Measurements from ENCODE around the gene CCNK. TPM values are rescaled to one million over a fixed set of nuclear protein-coding genes. Genes with fewer than 3 reads are reported as not detected.

The CCNK gene
- total RNA-seq, 4 donors from 2014 or later: 17.4 to 43.2 (median 34.4) TPM

DNA sequence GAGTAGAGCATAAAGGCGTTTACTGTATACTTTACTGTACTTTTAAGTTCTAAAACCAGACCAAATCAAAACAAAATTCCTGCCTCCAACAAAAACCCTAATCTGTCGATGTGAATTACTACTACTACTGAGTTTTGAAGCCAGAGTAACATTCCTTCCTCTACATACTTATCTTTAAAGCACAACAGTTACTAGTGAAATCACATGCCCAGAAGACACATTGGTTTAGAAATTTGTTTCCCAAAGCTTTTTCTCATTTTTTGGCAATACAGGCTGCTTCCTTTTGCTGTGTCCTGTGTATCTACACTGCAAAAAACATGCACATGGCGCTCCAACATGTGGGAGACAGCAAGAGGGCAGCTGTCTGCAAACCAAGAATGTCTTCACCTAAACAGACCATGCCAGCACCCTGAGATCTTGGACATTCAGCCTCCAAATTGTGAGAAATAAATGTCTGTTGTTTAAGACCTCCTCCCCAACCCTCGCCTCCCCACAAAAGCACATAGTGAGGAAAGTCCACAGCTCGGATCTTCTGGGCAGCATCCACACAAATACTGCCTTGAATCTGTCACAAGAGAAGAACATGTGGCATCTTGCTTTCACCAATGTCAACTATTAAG, 21.6 kb upstream of the CCNK start:
- Histone ChIP-seq H3K36me3 (no peaks in the 10 kb centered on the region), H3K27ac (no peak overlapping the region)

DNA sequence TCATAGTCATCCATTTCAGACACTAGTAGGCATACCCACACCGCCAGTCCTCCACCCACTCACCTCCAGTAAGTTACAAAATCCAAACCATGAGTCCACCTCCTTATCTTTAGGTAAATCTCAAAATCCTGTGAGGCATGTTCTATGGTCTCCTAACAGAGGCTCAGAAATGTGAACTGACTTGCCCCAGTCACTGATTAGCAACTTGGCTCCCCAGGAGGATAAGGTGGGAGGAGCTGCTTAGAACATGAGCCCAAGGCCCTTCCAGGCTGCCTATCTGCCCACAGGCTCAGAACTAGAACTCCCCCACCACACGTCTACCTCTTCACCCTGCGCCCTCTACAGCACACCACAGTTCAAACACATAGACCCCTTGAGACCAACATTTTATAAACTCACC, 20.4 kb upstream of the CCNK start:
- H3K36me3 ChIP-seq: no peaks in the 10 kb centered on the region
- TF ChIP-seq, protein P1, sequence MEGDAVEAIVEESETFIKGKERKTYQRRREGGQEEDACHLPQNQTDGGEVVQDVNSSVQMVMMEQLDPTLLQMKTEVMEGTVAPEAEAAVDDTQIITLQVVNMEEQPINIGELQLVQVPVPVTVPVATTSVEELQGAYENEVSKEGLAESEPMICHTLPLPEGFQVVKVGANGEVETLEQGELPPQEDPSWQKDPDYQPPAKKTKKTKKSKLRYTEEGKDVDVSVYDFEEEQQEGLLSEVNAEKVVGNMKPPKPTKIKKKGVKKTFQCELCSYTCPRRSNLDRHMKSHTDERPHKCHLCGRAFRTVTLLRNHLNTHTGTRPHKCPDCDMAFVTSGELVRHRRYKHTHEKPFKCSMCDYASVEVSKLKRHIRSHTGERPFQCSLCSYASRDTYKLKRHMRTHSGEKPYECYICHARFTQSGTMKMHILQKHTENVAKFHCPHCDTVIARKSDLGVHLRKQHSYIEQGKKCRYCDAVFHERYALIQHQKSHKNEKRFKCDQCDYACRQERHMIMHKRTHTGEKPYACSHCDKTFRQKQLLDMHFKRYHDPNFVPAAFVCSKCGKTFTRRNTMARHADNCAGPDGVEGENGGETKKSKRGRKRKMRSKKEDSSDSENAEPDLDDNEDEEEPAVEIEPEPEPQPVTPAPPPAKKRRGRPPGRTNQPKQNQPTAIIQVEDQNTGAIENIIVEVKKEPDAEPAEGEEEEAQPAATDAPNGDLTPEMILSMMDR (IDR thresholded peaks at IDR 0.05): no peak
- no peak for TF ChIP-seq POLR2A (IDR thresholded peaks at IDR 0.05)
- no peak for DNase-seq

More for the DNA sequence above, 21.6 kb upstream of the CCNK start:
- Histone ChIP-seq H3K9me3 (no peaks in the 10 kb centered on the region), H3K27me3 (no peaks in the 10 kb centered on the region), H3K4me3 (no peak overlapping the region), H3K4me1 (no peaks in the 10 kb centered on the region)
- no peak for DNase-seq
- no peak for TF ChIP-seq POLR2A (IDR thresholded peaks at IDR 0.05)
- TF ChIP-seq, protein P1 (IDR thresholded peaks at IDR 0.05): no peak
- intact Hi-C loops (cut with DNase I; ENCODE audit: low total_unique reads): no loop called here

DNA sequence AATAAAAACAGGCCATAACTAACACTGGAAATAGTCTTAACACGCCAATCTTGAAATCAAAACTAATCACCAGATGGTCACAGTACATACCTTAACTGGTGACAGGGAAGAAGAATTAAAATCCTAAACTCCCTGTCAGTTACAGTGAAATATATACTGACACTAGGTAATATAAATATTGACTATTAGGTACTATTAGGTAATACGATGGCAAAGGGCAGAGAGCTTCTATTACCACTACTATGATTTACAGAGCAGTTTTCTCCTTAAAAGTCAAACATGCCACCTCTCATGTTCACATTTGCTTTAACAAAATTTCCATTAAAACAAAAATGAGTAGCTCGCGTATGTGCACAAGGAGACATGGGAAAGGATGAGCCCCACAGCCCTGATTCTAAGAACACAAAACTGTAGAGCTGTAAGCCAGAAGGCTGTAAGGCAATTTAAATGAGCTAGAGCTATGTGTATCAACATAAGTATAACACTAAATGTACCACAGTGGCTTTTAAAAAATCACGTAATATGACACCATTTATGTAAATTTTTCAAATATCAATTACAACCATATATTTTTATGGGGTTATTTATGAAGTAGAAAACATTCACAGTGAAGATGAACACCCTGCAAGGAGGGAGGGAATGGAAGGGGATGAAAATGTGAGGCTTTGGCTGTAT, 19.7 kb upstream of the CCNK start:
- no peak for DNase-seq
- Histone ChIP-seq H3K27ac (no peak overlapping the region), H3K4me1 (no peaks in the 10 kb centered on the region), H3K27me3 (no peaks in the 10 kb centered on the region), H3K4me3 (no peak overlapping the region), H3K36me3 (no peaks in the 10 kb centered on the region), H3K9me3 (no peaks in the 10 kb centered on the region)
- intact Hi-C loops (cut with DNase I; ENCODE audit: low total_unique reads): no loop called here
- TF ChIP-seq, protein P1 (IDR thresholded peaks at IDR 0.05): no peak
- no peak for TF ChIP-seq POLR2A (IDR thresholded peaks at IDR 0.05)

More for the DNA sequence above, 20.4 kb upstream of the CCNK start:
- no peaks in the 10 kb centered on the region for H3K9me3 ChIP-seq
- no peaks in the 10 kb centered on the region for H3K4me1 ChIP-seq
- H3K27me3 ChIP-seq: no peaks in the 10 kb centered on the region
- no peak overlapping the region for H3K4me3 ChIP-seq
- H3K27ac ChIP-seq: no peak overlapping the region
- intact Hi-C loops (cut with DNase I; ENCODE audit: low total_unique reads): no loop called here

DNA sequence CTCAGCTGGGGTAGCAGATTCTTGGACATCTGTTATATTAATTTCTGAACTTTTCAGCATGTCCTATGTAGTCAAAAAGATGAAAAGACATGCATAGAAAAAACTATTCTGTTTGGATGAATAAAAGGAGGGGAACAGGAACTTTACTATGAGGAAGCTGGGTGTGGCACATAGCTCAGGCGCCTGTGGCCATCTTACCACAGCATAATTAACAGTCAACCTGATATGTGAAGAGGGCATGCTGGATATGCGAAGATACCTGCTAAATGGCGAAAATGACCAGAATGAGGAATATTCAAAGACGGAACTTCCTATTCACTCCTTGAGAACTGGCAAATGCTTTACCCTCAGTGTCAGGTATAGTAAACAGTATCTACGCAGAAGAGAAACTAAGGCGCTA, 19.0 kb upstream of the CCNK start:
- no peak for TF ChIP-seq POLR2A (IDR thresholded peaks at IDR 0.05)
- TF ChIP-seq, protein P1 (IDR thresholded peaks at IDR 0.05): no peak
- H3K9me3 ChIP-seq: no peaks in the 10 kb centered on the region
- intact Hi-C loops (cut with DNase I; ENCODE audit: low total_unique reads): no loop called here
- H3K27me3 ChIP-seq: no peaks in the 10 kb centered on the region
- no peak overlapping the region for H3K27ac ChIP-seq
- H3K4me1 ChIP-seq: no peaks in the 10 kb centered on the region
- H3K4me3 ChIP-seq: no peak overlapping the region
- no peaks in the 10 kb centered on the region for H3K36me3 ChIP-seq
- DNase-seq: no peak

DNA sequence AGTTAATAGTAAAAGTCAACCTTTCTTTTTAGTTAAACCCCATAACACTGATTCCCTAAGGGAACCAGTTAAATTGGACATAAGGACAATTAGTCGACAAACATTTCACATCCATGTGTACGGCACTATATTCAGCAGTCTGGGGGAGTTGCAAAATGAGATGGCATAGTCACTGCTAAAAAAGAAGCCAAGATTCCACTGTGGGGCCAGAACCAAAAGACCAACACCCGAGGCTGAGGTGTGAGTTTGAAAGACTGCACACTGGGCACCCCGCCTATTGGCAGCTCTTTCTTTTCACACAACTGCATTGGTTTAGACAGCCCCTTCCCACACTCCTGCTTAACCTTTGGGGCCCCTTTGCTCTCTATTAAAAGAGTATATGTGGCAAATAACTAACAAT, 17.2 kb upstream of the CCNK start:
- Histone ChIP-seq H3K4me3 (no peak overlapping the region), H3K36me3 (no peaks in the 10 kb centered on the region), H3K9me3 (no peaks in the 10 kb centered on the region), H3K27ac (no peak overlapping the region), H3K4me1 (no peaks in the 10 kb centered on the region), H3K27me3 (no peaks in the 10 kb centered on the region)
- TF ChIP-seq, protein P1 (IDR thresholded peaks at IDR 0.05): no peak
- no peak for TF ChIP-seq POLR2A (IDR thresholded peaks at IDR 0.05)
- intact Hi-C loops (cut with DNase I; ENCODE audit: low total_unique reads): no loop called here
- no peak for DNase-seq

All from uterus (tissue), 4 donors.